ENCODE data around the gene DTWD1. TPM values are rescaled to one million over a fixed set of nuclear protein-coding genes. Genes with fewer than 3 reads are reported as not detected.
"Not testable (repeated sequence)": the region's sequence is repeated elsewhere in the genome, so short reads cannot be mapped to it uniquely, and the experiment has no call there.

The DTWD1 gene
- total RNA-seq, 3 donors from 2014 or later = 22.3 to 26.2 (median 23.5) TPM

- Mint-ChIP-seq H3K27me3 (ENCODE audit: low read depth) (no peaks in the 10 kb centered on the region), H3K4me1 (ENCODE audit: low read depth) (peaks cover 31% of the 10 kb centered on the region), H3K36me3 (ENCODE audit: insufficient read depth) (peaks cover 14% of the 10 kb centered on the region), H3K9me3 (peaks cover 7% of the 10 kb centered on the region), H3K4me3 (no peak overlapping the region)
- ATAC-seq (no peak), DNase-seq (no peak)
These were observed 3.2 kb downstream of the DTWD1 start for GRCh38 chr15:49624056-49624455.

DNA sequence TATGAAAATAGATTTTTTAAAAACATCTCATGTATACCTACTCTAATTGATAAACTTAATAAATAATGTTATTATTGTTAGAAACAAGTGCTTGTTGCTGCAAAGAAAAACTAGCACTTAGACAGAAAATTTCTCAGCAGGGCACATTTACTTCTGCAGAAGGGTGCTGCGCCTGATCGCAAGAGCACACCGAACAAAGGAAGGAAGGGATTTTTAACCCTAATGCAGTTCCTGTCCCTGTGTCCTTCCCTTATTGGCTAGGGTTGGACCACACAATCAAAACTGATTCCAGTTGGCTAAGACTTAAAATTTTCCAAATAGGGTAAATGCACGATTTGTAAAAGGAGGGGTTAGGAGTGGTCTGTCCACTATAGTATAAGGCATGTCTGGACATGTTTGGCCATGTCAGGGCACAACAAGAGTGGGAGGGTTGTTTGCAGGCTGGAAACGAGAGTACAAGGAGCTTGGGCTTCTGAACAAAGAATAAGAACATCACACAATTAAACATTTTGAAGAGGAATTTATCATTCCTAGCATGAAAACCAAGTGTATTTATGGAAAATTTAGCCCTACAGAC, 4.7 kb downstream of the DTWD1 start:
- Mint-ChIP-seq H3K4me3 (no peak overlapping the region), H3K36me3 (ENCODE audit: insufficient read depth) (peaks cover 14% of the 10 kb centered on the region), H3K9me3 (peaks cover 7% of the 10 kb centered on the region), H3K4me1 (ENCODE audit: low read depth) (peaks cover 20% of the 10 kb centered on the region), H3K27me3 (ENCODE audit: low read depth) (no peaks in the 10 kb centered on the region)
- no peak for ATAC-seq
- DNase-seq = no peak

DNA sequence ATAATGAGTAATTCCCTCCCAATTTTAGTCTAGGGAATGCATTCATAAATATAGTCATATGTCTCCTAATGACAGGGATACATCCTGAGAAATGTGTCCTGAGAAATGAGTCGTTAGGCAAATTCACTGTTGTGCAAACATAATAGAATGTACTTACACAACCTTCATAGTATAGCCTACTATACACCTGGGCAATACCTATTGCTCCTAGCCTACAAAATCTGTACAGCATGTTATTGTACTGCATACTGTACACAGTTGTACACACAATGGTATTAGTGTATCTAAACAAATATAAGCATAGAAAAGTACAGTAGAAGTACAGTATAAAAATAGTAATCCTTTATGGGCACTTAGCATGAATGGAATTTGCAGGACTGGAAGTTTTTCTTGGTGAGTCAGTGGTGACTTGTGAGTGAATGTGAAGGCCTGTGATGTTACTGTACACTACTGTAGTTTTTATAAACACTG, 6.6 kb downstream of the DTWD1 start:
- peaks cover 8% of the 10 kb centered on the region for H3K4me1 Mint-ChIP-seq (ENCODE audit: low read depth)
- no peak for DNase-seq
- peaks cover 14% of the 10 kb centered on the region for H3K36me3 Mint-ChIP-seq (ENCODE audit: insufficient read depth)
- H3K27me3 Mint-ChIP-seq (ENCODE audit: low read depth) = no peaks in the 10 kb centered on the region
- H3K9me3 Mint-ChIP-seq = peaks cover 7% of the 10 kb centered on the region
- no peak overlapping the region for H3K4me3 Mint-ChIP-seq
- no peak for ATAC-seq

DNA sequence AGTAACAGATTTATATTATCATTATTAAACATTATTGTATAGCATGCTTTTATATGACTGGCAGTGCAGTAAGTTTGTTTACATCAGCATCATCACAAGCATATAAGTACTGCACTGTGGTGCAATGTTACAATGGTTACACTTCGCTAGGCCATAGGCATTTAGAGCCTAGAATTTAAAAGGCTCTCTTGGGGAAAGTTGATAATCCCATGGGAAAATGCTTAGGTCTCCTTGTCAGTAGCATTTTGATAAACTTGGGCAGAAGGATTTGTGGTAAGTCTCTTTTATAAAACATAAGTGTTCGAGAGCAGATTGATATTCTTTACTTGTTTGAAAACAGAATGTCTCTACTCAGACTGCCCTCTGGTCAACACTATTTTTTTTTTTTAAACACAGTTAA, 7.5 kb downstream of the DTWD1 start:
- Mint-ChIP-seq H3K27me3 (ENCODE audit: low read depth) (no peaks in the 10 kb centered on the region), H3K4me1 (ENCODE audit: low read depth) (peaks cover 2% of the 10 kb centered on the region), H3K4me3 (no peak overlapping the region), H3K36me3 (ENCODE audit: insufficient read depth) (peaks cover 14% of the 10 kb centered on the region), H3K9me3 (peaks cover 7% of the 10 kb centered on the region)
- ATAC-seq (no peak), DNase-seq (no peak)

DNA sequence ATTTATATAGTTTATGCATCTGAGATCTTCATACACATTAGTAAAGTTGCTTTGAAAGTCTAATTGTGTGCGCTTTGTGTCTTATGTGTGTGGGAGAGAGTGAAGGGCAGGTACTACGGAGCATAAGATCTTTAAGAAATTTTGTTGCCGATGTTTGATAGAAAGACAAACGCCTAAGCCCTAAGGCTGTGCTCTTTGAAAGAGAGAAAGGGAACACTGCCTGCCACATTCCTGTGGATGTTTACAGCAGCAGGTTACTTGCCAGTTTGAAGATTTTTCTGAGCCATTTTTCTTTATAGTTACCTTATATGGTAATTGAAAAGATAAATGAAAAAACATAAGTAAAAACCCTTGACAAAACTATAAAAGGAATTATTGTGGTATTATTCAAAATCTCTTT, 17.0 kb downstream of the DTWD1 start:
- H3K4me1 Mint-ChIP-seq (ENCODE audit: low read depth) = no peaks in the 10 kb centered on the region
- ATAC-seq (no peak), DNase-seq (no peak)
- no peak overlapping the region for H3K4me3 Mint-ChIP-seq
- peaks cover 24% of the 10 kb centered on the region for H3K36me3 Mint-ChIP-seq (ENCODE audit: insufficient read depth)
- no peaks in the 10 kb centered on the region for H3K27me3 Mint-ChIP-seq (ENCODE audit: low read depth)
- H3K9me3 Mint-ChIP-seq = no peaks in the 10 kb centered on the region

DNA sequence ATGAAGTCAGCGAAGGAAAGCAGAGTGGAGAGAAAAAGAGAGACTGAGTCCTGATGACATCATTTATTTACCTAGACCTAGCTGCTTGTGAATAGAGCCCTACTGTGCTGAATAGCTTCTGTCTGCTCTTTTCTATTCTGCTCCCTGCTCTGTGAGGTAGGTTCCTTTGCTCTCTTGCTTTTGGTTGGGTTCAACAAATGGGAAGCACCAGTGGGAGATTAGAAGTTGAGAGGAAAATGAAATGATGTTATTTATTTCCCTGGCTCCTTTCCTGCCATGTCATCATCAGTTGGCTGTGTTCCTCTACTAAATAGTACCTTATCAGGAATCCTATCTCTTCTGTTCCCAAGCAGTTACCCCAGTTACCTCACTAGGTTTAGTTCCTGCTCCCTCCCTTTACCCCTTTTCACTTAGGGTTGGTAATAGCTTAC, 23.5 kb downstream of the DTWD1 start:
- no peaks in the 10 kb centered on the region for H3K4me1 Mint-ChIP-seq (ENCODE audit: low read depth)
- no peak overlapping the region for H3K4me3 Mint-ChIP-seq
- peaks cover 10% of the 10 kb centered on the region for H3K36me3 Mint-ChIP-seq (ENCODE audit: insufficient read depth)
- no peaks in the 10 kb centered on the region for H3K9me3 Mint-ChIP-seq
- no peaks in the 10 kb centered on the region for H3K27me3 Mint-ChIP-seq (ENCODE audit: low read depth)
- ATAC-seq = no peak
- no peak for DNase-seq

DNA sequence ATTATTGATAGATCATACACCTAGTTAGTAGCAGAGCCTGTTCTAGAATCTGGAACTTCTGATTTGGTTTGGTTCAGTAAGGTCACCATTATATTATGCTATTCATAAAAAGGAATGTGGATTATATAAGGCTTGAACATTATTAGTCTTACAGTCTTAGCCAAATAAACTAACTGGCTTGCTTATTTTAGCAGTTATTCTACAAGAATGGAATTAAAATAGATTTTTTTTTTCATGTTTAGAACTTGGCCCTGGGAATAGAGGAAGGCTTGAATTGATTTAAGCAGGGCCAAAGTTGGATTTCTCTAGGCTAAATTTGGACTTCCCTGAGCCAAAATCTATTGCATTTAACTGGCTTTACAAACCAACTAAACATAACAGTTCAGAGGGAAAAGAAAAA, 24.4 kb downstream of the DTWD1 start:
- H3K4me1 Mint-ChIP-seq (ENCODE audit: low read depth) = no peaks in the 10 kb centered on the region
- H3K36me3 Mint-ChIP-seq (ENCODE audit: insufficient read depth) = peaks cover 10% of the 10 kb centered on the region
- H3K27me3 Mint-ChIP-seq (ENCODE audit: low read depth) = no peaks in the 10 kb centered on the region
- DNase-seq (no peak), ATAC-seq (no peak)
- no peaks in the 10 kb centered on the region for H3K9me3 Mint-ChIP-seq
- no peak overlapping the region for H3K4me3 Mint-ChIP-seq

DNA sequence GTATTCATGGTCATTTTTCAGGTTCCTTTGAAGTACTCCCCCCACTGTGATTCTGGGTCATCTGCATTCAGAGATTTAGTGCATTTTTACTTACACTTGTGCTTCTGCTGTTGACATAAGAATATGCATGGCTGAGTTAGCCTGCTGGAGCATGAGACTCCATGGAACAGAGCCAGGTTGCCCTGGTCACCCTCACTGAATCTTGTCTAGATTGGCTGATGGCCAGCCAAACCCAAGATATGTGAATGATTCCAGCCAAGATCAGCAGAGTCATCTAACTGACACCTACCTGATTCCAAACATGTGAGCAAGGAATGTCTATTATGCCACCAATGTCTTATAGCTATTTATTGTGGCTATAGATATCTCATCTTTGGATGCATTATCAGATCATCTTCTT, 25.1 kb downstream of the DTWD1 start:
- H3K9me3 Mint-ChIP-seq = no peaks in the 10 kb centered on the region

GRCh38 chr15:49646891-49647290, 26.0 kb downstream of the DTWD1 start:
- DNase-seq (no peak), ATAC-seq (no peak)
- no peaks in the 10 kb centered on the region for H3K4me1 Mint-ChIP-seq (ENCODE audit: low read depth)
- H3K36me3 Mint-ChIP-seq (ENCODE audit: insufficient read depth) = peaks cover 4% of the 10 kb centered on the region
- no peak overlapping the region for H3K4me3 Mint-ChIP-seq
- H3K27me3 Mint-ChIP-seq (ENCODE audit: low read depth) = no peaks in the 10 kb centered on the region
- no peaks in the 10 kb centered on the region for H3K9me3 Mint-ChIP-seq

More for the DNA sequence above, 25.1 kb downstream of the DTWD1 start:
- H3K4me3 Mint-ChIP-seq = no peak overlapping the region
- no peaks in the 10 kb centered on the region for H3K27me3 Mint-ChIP-seq (ENCODE audit: low read depth)
- H3K36me3 Mint-ChIP-seq (ENCODE audit: insufficient read depth) = peaks cover 8% of the 10 kb centered on the region
- no peak for ATAC-seq
- no peak for DNase-seq
- H3K4me1 Mint-ChIP-seq (ENCODE audit: low read depth) = no peaks in the 10 kb centered on the region

- H3K27me3 Mint-ChIP-seq (ENCODE audit: low read depth) = no peaks in the 10 kb centered on the region
- no peaks in the 10 kb centered on the region for H3K4me1 Mint-ChIP-seq (ENCODE audit: low read depth)
- H3K9me3 Mint-ChIP-seq = peaks cover 21% of the 10 kb centered on the region
- DNase-seq (no peak), ATAC-seq (no peak)
- H3K4me3 Mint-ChIP-seq = no peak overlapping the region
- H3K36me3 Mint-ChIP-seq (ENCODE audit: insufficient read depth) = no peaks in the 10 kb centered on the region
These were observed 29.1 kb downstream of the DTWD1 start for GRCh38 chr15:49649987-49650386.

DNA sequence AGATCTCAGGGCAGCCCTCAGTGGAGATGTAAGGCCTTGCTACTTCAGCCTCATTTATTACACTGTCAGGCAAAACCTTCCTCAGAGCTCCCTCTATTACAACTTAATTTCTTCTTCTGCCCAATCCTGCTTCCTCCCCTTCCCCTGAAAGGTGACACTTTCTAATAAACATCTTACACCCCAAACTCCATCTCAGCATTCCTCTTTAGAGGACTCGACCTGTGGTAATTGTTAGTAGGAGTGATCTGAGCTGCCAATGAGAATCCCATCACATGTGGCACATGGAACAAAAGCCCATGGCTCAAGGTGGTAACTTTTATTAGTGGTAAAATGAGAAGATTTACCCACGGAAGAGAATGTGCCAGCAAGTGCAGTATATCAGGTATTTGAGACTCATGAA, 29.8 kb downstream of the DTWD1 start:
- no peaks in the 10 kb centered on the region for H3K27me3 Mint-ChIP-seq (ENCODE audit: low read depth)
- ATAC-seq (no peak), DNase-seq (no peak)
- H3K9me3 Mint-ChIP-seq = peaks cover 28% of the 10 kb centered on the region
- H3K4me1 Mint-ChIP-seq (ENCODE audit: low read depth) = no peaks in the 10 kb centered on the region
- no peak overlapping the region for H3K4me3 Mint-ChIP-seq
- no peaks in the 10 kb centered on the region for H3K36me3 Mint-ChIP-seq (ENCODE audit: insufficient read depth)

DNA sequence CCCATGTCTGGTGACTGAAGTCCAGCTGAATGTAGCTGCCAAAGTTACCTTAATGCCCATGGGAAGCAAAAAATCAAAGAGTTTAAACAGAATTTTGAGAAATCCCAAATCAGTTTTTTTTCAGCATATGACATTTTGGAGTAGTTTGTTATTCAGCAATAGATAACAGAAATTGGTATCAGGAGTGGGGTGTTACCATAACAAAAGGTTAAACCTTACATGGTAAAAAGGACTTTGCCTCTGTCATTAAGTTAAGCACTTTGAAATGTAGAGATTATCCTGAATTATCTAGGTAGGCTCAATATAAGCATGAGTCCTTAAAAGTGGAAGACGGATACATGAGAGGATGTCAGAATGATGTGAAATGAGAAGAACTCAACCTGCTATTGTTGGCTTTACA, 32.1 kb downstream of the DTWD1 start:
- Mint-ChIP-seq H3K4me1 (ENCODE audit: low read depth) (no peaks in the 10 kb centered on the region), H3K4me3 (no peak overlapping the region), H3K36me3 (ENCODE audit: insufficient read depth) (no peaks in the 10 kb centered on the region), H3K9me3 (peaks cover 34% of the 10 kb centered on the region), H3K27me3 (ENCODE audit: low read depth) (peaks cover 1% of the 10 kb centered on the region)
- no peak for DNase-seq
- no peak for ATAC-seq

GRCh38 chr15:49656734-49657133, 35.9 kb downstream of the DTWD1 start:
- no peak overlapping the region for H3K4me3 Mint-ChIP-seq
- ATAC-seq = no peak
- H3K9me3 Mint-ChIP-seq = peaks cover 40% of the 10 kb centered on the region

GRCh38 chr15:49664716-49665115, 43.9 kb downstream of the DTWD1 start:
- Mint-ChIP-seq H3K27me3 (ENCODE audit: low read depth) (peaks cover 14% of the 10 kb centered on the region), H3K4me1 (ENCODE audit: low read depth) (no peaks in the 10 kb centered on the region), H3K36me3 (ENCODE audit: insufficient read depth) (no peaks in the 10 kb centered on the region), H3K4me3 (no peak overlapping the region), H3K9me3 (no peaks in the 10 kb centered on the region)
- DNase-seq (no peak), ATAC-seq (no peak)

More at GRCh38 chr15:49656734-49657133, 35.9 kb downstream of the DTWD1 start:
- Mint-ChIP-seq H3K36me3 (ENCODE audit: insufficient read depth) (peaks cover 2% of the 10 kb centered on the region), H3K4me1 (ENCODE audit: low read depth) (no peaks in the 10 kb centered on the region), H3K27me3 (ENCODE audit: low read depth) (peaks cover 13% of the 10 kb centered on the region)
- no peak for DNase-seq

DNA sequence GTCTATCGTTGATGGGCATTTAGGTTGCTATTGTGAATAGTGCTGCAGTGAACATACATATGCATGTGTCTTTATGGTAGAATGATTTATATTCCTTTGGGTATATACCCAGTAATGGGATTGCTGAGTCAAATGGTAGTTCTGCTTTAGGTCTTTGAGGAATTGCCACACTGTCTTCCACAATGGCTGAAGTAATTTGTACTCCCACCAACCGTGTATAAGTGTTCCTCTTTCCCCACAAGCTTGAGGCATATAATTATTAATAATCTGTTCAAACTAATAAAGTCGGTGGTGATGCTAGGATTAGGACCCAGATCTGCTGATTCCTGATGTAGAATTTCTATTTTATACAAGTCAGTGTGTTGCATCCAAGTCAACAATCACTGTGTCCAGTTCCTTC, 45.6 kb downstream of the DTWD1 start:
- not testable (repeated sequence) for H3K4me3 Mint-ChIP-seq

More for the DNA sequence above, 45.6 kb downstream of the DTWD1 start:
- not testable (repeated sequence) for ATAC-seq; H3K9me3 Mint-ChIP-seq; H3K27me3 Mint-ChIP-seq (ENCODE audit: low read depth); DNase-seq; H3K36me3 Mint-ChIP-seq (ENCODE audit: insufficient read depth); H3K4me1 Mint-ChIP-seq (ENCODE audit: low read depth)
